HUES64 (cell line): Measurements from ENCODE around the gene ARID5B.

Experiments used
- H3K27ac ChIP-seq: 2 replicates; pipeline ENCODE4 v1.7.0; 2013; ENCODE audit warnings: low read depth, low read length, inconsistent platforms
- H3K27me3 ChIP-seq: 2 replicates; pipeline ENCODE4 v1.6.1; 2013; ENCODE audit warnings: mild to moderate bottlenecking, low read length; ENCODE audit not compliant: insufficient read depth
- H3K36me3 ChIP-seq: 2 replicates; pipeline ENCODE4 v1.6.1; 2013; ENCODE audit warnings: mild to moderate bottlenecking, low read length; ENCODE audit not compliant: insufficient read depth
- H3K4me1 ChIP-seq: 2 replicates; pipeline ENCODE4 v1.6.1; 2013; ENCODE audit warnings: mild to moderate bottlenecking, low read length, moderate library complexity; ENCODE audit not compliant: insufficient read depth
- H3K4me3 ChIP-seq: 2 replicates; pipeline ENCODE4 v1.5.1; 2013; ENCODE audit warnings: mild to moderate bottlenecking, low read length, moderate library complexity
- H3K9ac ChIP-seq: 2 replicates; pipeline ENCODE4 v1.6.1; 2013; ENCODE audit warnings: mild to moderate bottlenecking, low read depth, low read length
- H3K9me3 ChIP-seq: 2 replicates; pipeline ENCODE4 v1.6.1; 2013; ENCODE audit warnings: low read depth, low read length; ENCODE audit not compliant: insufficient read depth
- WGBS: fragments of 150-250, 120-280 bp; methylation state at CpG from one replicate; pipeline ENCODE4 v1.1.7; 2013; ENCODE audit warnings: missing lambda C conversion rate; 5-methylcytosine and 5-hydroxymethylcytosine counted together

The ARID5B gene

GRCh38 chr10:61899069-61899531 lies 2.4 kb upstream of the ARID5B start:
- H3K4me1 ChIP-seq: peaks cover 39% of the 10 kb centered on the region
- no peak overlapping the region for H3K9ac ChIP-seq
- H3K27me3 ChIP-seq: peaks cover 57% of the 10 kb centered on the region
- 20% methylated on average over 4 of the region's 7 CpGs for WGBS
- H3K4me3 ChIP-seq: 0 out of 2 replicates have a peak overlapping the region, but pooled peaks have one; percentile 14
- H3K36me3 ChIP-seq: no peaks in the 10 kb centered on the region
- H3K9me3 ChIP-seq: no peaks in the 10 kb centered on the region
- H3K27ac ChIP-seq: no peak overlapping the region

GRCh38 chr10:61899663-61899996 lies 1.9 kb upstream of the ARID5B start:
- 29% methylated on average over 5 of the region's 7 CpGs for WGBS
- Histone ChIP-seq H3K27ac (no peak overlapping the region), H3K27me3 (peaks cover 57% of the 10 kb centered on the region), H3K9ac (no peak overlapping the region), H3K36me3 (no peaks in the 10 kb centered on the region), H3K9me3 (no peaks in the 10 kb centered on the region), H3K4me3 (peak overlapping the region; percentile 61; the same call in 1 of the 2 replicates), H3K4me1 (peaks cover 44% of the 10 kb centered on the region)

GRCh38 chr10:61899997-61900828 lies 1.3 kb upstream of the ARID5B start:
- no peak overlapping the region for H3K27ac ChIP-seq
- H3K36me3 ChIP-seq: no peaks in the 10 kb centered on the region
- H3K27me3 ChIP-seq: peaks cover 57% of the 10 kb centered on the region
- peak overlapping the region; percentile 61 for H3K4me3 ChIP-seq
- 2% methylated on average over 19 of the region's 25 CpGs for WGBS
- no peaks in the 10 kb centered on the region for H3K9me3 ChIP-seq
- H3K4me1 ChIP-seq: peaks cover 45% of the 10 kb centered on the region
- H3K9ac ChIP-seq: no peak overlapping the region

DNA sequence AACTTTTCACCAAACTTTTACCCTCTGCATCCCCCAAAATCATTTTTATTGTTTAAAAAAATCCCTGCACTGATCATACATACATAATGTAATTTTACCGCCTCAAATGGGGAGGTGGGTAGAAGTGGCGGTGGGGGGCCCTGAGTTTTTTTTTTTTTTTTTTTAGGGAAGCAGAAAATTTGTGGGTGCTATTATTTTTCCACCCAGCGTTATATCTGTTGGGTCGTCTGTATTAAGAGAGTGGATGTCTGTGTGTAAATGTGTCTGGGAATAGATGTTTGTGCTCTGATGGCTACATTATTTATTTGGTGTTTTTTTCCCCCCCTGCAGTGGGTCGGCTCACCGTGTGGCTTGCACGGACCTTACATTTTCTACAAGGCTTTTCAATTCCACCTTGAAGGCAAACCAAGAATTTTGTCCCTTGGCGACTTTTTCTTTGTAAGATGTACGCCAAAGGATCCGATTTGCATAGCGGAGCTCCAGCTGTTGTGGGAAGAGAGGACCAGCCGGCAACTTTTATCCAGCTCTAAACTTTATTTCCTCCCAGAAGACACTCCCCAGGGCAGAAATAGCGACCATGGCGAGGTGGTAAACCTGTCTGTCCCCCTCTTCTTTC lies 438 bp downstream of the ARID5B start:
- Histone ChIP-seq H3K27me3 (peaks cover 57% of the 10 kb centered on the region), H3K36me3 (no peaks in the 10 kb centered on the region), H3K4me1 (peaks cover 45% of the 10 kb centered on the region), H3K27ac (no peak overlapping the region; the same call in 1 of the 2 replicates), H3K4me3 (peak overlapping the region; percentile 61), H3K9me3 (no peaks in the 10 kb centered on the region), H3K9ac (no peak overlapping the region)
- WGBS: 2% methylated on average over 14 of the region's 14 CpGs

DNA sequence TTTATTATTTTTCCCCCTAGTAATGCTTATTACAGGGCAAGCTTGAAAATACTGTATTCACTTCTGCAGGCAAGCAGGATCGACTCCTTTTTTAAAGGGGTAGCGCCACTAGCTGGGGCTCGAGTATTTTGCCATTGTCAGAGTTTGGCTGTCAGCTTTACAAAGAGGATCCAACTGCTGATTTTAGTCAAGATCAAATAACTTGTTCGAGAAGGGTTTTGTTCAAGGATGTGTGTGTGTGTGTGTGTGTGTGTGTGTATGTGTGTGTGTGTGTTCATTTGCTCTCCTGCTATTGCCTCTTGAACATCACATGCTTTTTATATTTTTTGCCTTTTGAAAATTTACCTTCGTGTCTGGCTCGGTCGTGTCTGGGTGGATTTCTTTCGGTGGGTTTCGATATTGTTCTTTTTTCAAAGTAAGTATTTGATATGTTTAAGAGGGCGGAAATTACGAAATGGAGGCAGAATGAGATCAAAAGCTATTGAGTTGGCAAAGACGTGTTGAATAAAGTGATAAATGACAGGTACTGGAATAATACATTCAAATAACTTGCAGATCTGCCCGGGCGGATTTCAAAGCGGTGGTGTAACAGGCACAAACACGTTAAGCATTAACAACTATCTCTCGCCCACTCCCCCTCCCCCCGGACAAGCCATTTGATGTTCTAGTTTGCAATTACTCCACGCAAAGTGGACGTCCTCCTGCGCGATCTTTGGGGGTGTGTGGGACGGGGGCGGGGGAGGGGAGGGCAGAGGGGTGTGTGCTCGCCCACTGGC lies 1.1 kb downstream of the ARID5B start:
- no peaks in the 10 kb centered on the region for H3K9me3 ChIP-seq
- H3K4me3 ChIP-seq: peak overlapping the region; percentile 61
- under 1% methylated on average over 25 of the region's 25 CpGs for WGBS
- peaks cover 44% of the 10 kb centered on the region for H3K4me1 ChIP-seq
- no peak overlapping the region for H3K9ac ChIP-seq
- H3K27me3 ChIP-seq: peaks cover 51% of the 10 kb centered on the region
- H3K36me3 ChIP-seq: no peaks in the 10 kb centered on the region
- no peak overlapping the region; the same call in 1 of the 2 replicates for H3K27ac ChIP-seq

DNA sequence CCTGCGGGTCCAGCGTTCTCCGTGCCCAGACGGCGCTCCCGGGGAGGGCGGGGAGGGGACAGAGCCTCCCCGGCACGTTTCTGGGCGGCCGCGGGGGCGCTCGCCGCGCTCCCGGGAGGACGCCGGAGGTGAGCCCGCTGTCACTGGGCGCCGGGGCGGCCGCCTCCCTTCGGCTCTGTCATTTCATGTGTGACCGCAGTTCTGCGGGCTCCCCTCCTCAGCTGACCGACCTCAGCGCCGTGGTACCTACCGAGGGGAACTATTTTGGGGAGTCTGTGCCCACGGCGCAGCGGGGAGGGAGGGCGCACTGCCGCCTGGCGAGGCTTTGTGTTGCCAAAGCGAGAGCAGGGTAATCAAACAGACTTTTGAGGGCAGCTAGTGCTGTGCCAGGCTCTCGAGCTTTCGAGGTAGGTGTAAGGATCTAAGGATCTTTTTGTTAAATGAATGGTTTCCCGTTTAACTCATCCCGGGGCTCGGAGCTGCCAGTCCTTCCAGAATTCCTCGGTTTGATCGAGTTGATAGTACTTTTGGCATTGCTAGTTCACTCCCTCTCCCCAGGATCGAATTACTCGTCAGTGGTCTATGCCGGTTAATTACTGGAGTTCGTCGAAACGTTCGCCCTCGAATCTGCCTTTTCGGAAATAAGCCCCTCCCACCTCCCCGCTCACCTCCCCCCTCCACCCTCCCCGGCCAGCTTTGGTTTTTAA lies 1.9 kb downstream of the ARID5B start:
- H3K27ac ChIP-seq: no peak overlapping the region
- no peaks in the 10 kb centered on the region for H3K9me3 ChIP-seq
- peak overlapping the region; percentile 61 for H3K4me3 ChIP-seq
- WGBS: under 1% methylated on average over 54 of the region's 56 CpGs
- no peaks in the 10 kb centered on the region for H3K36me3 ChIP-seq
- H3K9ac ChIP-seq: no peak overlapping the region
- H3K4me1 ChIP-seq: peaks cover 36% of the 10 kb centered on the region
- peaks cover 43% of the 10 kb centered on the region for H3K27me3 ChIP-seq

- no peak overlapping the region for H3K27ac ChIP-seq
- 12% methylated on average over 4 of the region's 7 CpGs for WGBS
- H3K4me1 ChIP-seq: peaks cover 31% of the 10 kb centered on the region
- no peaks in the 10 kb centered on the region for H3K9me3 ChIP-seq
- peak overlapping the region; percentile 61 for H3K4me3 ChIP-seq
- no peak overlapping the region for H3K9ac ChIP-seq
- no peaks in the 10 kb centered on the region for H3K36me3 ChIP-seq
- H3K27me3 ChIP-seq: peaks cover 38% of the 10 kb centered on the region
These were observed 2.4 kb downstream of the ARID5B start for GRCh38 chr10:61903928-61904344.

DNA sequence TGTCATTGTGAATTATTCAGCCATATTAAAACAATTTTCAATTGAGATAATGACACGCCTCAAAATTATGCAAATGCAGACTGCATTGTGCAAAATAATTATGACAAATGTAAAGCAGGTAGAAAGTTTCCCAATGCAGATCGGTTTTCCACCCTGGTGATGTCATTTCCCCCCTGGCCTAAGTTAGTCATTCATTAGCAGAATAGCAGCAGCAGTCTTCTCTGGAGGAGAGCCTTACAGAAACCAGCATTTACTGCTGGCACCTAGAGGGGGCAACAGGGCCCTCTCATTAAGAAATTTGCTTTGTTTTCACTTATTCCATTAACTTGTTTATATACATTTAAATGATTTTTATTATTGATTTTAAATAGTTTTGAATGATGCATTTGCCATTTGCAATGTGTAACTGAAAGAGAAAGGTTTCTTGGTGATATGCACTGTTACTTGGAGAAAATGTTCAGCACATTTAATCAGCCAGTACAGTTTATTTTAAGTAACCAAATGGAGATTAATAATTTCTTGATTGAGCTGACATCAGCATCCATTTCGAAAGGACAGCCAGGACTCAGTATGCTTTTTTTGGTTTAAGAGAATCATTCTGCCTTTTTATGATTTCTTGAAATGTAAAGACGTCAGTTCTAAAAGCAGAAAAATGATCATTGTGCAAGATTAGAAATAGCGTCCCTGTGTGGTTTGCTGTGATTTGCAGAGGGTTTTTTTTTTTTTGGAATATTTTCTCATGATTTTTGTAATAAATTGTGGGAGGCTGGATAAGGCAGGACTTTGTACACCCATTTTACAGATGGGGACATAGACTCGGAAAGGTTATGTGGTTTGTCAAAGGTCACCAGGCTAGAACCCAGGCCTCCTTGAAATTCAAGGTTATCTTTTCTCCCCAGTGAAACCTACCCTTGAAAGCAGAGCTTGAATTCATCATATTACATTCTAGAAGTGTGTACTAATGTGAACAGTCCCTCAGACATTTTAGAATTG lies 3.5 kb downstream of the ARID5B start:
- Histone ChIP-seq H3K9me3 (no peaks in the 10 kb centered on the region), H3K27me3 (peaks cover 27% of the 10 kb centered on the region), H3K4me3 (peak overlapping the region; percentile 61), H3K36me3 (no peaks in the 10 kb centered on the region), H3K9ac (no peak overlapping the region), H3K4me1 (peaks cover 20% of the 10 kb centered on the region), H3K27ac (no peak overlapping the region)
- WGBS: 63% methylated on average over 6 of the region's 6 CpGs

DNA sequence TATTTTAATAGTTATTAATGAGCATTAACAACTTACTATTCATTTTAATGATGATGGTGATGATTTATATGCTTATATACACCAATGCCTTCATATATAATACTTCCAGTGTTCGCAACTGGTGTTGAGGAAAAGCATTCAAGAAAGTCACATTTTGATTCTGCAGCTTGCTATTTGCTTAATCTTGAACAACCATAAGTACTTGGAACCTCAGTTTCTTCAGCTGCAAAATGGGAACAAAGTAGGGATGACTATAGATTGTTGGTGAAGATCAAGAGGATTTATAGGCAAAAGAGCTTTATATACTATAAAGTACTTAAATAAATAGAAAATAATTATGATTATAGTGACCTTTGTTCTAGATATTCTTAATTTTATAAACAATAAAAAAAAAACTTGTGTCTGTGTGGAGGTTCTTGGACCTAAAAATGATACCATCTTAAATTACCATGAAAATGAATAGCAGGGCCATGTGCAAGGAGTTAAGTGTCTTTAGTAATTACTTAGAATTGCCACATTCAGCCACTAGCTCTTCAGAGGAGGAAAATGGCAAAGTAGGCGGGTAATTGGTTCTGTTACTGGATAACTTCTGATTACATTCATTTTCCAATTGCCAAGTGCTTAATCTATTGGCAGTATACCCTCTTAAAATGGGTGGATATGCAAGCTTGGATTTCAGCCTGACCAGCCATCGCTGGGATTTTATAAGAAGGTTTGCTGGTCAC lies 4.5 kb downstream of the ARID5B start:
- H3K36me3 ChIP-seq: no peaks in the 10 kb centered on the region
- no peak overlapping the region for H3K4me3 ChIP-seq
- peaks cover 17% of the 10 kb centered on the region for H3K27me3 ChIP-seq
- WGBS: 93% methylated on average over 2 of the region's 3 CpGs
- no peak overlapping the region for H3K9ac ChIP-seq
- H3K9me3 ChIP-seq: no peaks in the 10 kb centered on the region
- H3K4me1 ChIP-seq: peaks cover 19% of the 10 kb centered on the region
- H3K27ac ChIP-seq: no peak overlapping the region
